Measurements from ENCODE around the gene PPY.
"Not testable (repeated sequence)": the region's sequence is repeated elsewhere in the genome, so short reads cannot be mapped to it uniquely, and the experiment has no call there.

The PPY gene

GRCh38 chr17:43932357-43932756 is 9.9 kb downstream of the PPY start:
- Histone ChIP-seq H3K14ac (ENCODE audit: low read length) (no peak overlapping the region), H2AFZ (ENCODE audit: insufficient read depth, low read length, poor library complexity) (no peak overlapping the region), H3K79me1 (ENCODE audit: low read length) (no peaks in the 10 kb centered on the region), H3K4ac (ENCODE audit: low read depth, low read length) (no peak overlapping the region), H3K4me1 (ENCODE audit: control insufficient read depth in 1 of 2, insufficient read depth in 2 of 2, low read length in 2 of 2) (no peaks in the 10 kb centered on the region), H3K4me2 (ENCODE audit: low read length) (no peak overlapping the region), H3K36me3 (ENCODE audit: control insufficient read depth in 1 of 2, insufficient read depth in 2 of 2, low read length in 2 of 2) (no peaks in the 10 kb centered on the region), H2BK5ac (ENCODE audit: low read depth, low read length, poor library complexity) (no peak overlapping the region), H2BK120ac (ENCODE audit: insufficient read depth, low read length, poor library complexity) (no peak overlapping the region), H3K18ac (ENCODE audit: low read length) (no peak overlapping the region), H3K27ac (ENCODE audit: low read depth, low read length) (no peak overlapping the region), H3K27me3 (ENCODE audit: insufficient read depth, low read length) (peaks cover 2% of the 10 kb centered on the region), H3K9me3 (ENCODE audit: insufficient read depth, low read depth, low read length) (peaks cover 2% of the 10 kb centered on the region), H3K23ac (ENCODE audit: low read length) (no peak overlapping the region), H4K8ac (ENCODE audit: low read depth, low read length) (no peak overlapping the region), H3K79me2 (ENCODE audit: control insufficient read depth, insufficient read depth, low read length, poor library complexity) (no peaks in the 10 kb centered on the region), H2BK12ac (ENCODE audit: low read length) (no peak overlapping the region), H4K12ac (ENCODE audit: low read depth, low read length) (no peak overlapping the region), H4K91ac (ENCODE audit: low read depth, low read length) (no peak overlapping the region), H2AK5ac (ENCODE audit: low read length) (no peak overlapping the region), H3K9ac (ENCODE audit: low read length) (no peak overlapping the region), H3K4me3 (ENCODE audit: low read depth, low read length) (no peak overlapping the region)
- WGBS (ENCODE audit: extremely low coverage, insufficient coverage, insufficient read length), result no CpG with 5 or more reads among the region's 10 CpGs
- no peak for DNase-seq

GRCh38 chr17:43931062-43931571 is 11.2 kb downstream of the PPY start:
- Histone ChIP-seq H3K79me1 (ENCODE audit: low read length) (no peaks in the 10 kb centered on the region), H3K27ac (ENCODE audit: low read depth, low read length) (no peak overlapping the region), H3K23ac (ENCODE audit: low read length) (no peak overlapping the region), H3K79me2 (ENCODE audit: control insufficient read depth, insufficient read depth, low read length, poor library complexity) (no peaks in the 10 kb centered on the region), H4K12ac (ENCODE audit: low read depth, low read length) (no peak overlapping the region), H2BK12ac (ENCODE audit: low read length) (no peak overlapping the region), H4K91ac (ENCODE audit: low read depth, low read length) (no peak overlapping the region), H3K4ac (ENCODE audit: low read depth, low read length) (no peak overlapping the region), H2AK5ac (ENCODE audit: low read length) (no peak overlapping the region), H3K18ac (ENCODE audit: low read length) (no peak overlapping the region), H3K4me3 (ENCODE audit: low read depth, low read length) (no peak overlapping the region), H3K9me3 (ENCODE audit: insufficient read depth, low read depth, low read length) (peaks cover 2% of the 10 kb centered on the region), H3K27me3 (ENCODE audit: insufficient read depth, low read length) (peaks cover 4% of the 10 kb centered on the region), H4K8ac (ENCODE audit: low read depth, low read length) (no peak overlapping the region), H3K36me3 (ENCODE audit: control insufficient read depth in 1 of 2, insufficient read depth in 2 of 2, low read length in 2 of 2) (no peaks in the 10 kb centered on the region), H3K9ac (ENCODE audit: low read length) (no peak overlapping the region), H2BK120ac (ENCODE audit: insufficient read depth, low read length, poor library complexity) (no peak overlapping the region), H2BK5ac (ENCODE audit: low read depth, low read length, poor library complexity) (no peak overlapping the region), H2AFZ (ENCODE audit: insufficient read depth, low read length, poor library complexity) (no peak overlapping the region), H3K14ac (ENCODE audit: low read length) (no peak overlapping the region), H3K4me1 (ENCODE audit: control insufficient read depth in 1 of 2, insufficient read depth in 2 of 2, low read length in 2 of 2) (no peaks in the 10 kb centered on the region), H3K4me2 (ENCODE audit: low read length) (no peak overlapping the region)
- DNase-seq, result no peak
- WGBS (ENCODE audit: extremely low coverage, insufficient coverage, insufficient read length), result no CpG with 5 or more reads among the region's 5 CpGs

- WGBS (ENCODE audit: extremely low coverage, insufficient coverage, insufficient read length), result no CpG with 5 or more reads among the region's 1 CpG
- no peak overlapping the region for H2BK5ac ChIP-seq (ENCODE audit: low read depth, low read length, poor library complexity)
- no peak overlapping the region for H3K4me2 ChIP-seq (ENCODE audit: low read length)
- no peak overlapping the region for H3K27ac ChIP-seq (ENCODE audit: low read depth, low read length)
- no peak overlapping the region for H4K12ac ChIP-seq (ENCODE audit: low read depth, low read length)
- H4K91ac ChIP-seq (ENCODE audit: low read depth, low read length), result no peak overlapping the region
- H3K14ac ChIP-seq (ENCODE audit: low read length), result no peak overlapping the region
- H3K79me1 ChIP-seq (ENCODE audit: low read length), result no peaks in the 10 kb centered on the region
- H3K27me3 ChIP-seq (ENCODE audit: insufficient read depth, low read length), result peaks cover 9% of the 10 kb centered on the region
- H2AK5ac ChIP-seq (ENCODE audit: low read length), result no peak overlapping the region
- H3K4me1 ChIP-seq (ENCODE audit: control insufficient read depth in 1 of 2, insufficient read depth in 2 of 2, low read length in 2 of 2), result no peaks in the 10 kb centered on the region
- H3K36me3 ChIP-seq (ENCODE audit: control insufficient read depth in 1 of 2, insufficient read depth in 2 of 2, low read length in 2 of 2), result no peaks in the 10 kb centered on the region
- no peak overlapping the region for H3K9ac ChIP-seq (ENCODE audit: low read length)
- H3K4ac ChIP-seq (ENCODE audit: low read depth, low read length), result no peak overlapping the region
- H3K79me2 ChIP-seq (ENCODE audit: control insufficient read depth, insufficient read depth, low read length, poor library complexity), result no peaks in the 10 kb centered on the region
- no peak overlapping the region for H3K18ac ChIP-seq (ENCODE audit: low read length)
- H2BK12ac ChIP-seq (ENCODE audit: low read length), result no peak overlapping the region
- no peak overlapping the region for H4K8ac ChIP-seq (ENCODE audit: low read depth, low read length)
- H3K9me3 ChIP-seq (ENCODE audit: insufficient read depth, low read depth, low read length), result no peaks in the 10 kb centered on the region
- no peak overlapping the region for H3K23ac ChIP-seq (ENCODE audit: low read length)
- no peak for DNase-seq
- H2BK120ac ChIP-seq (ENCODE audit: insufficient read depth, low read length, poor library complexity), result no peak overlapping the region
- no peak overlapping the region for H3K4me3 ChIP-seq (ENCODE audit: low read depth, low read length)
- H2AFZ ChIP-seq (ENCODE audit: insufficient read depth, low read length, poor library complexity), result no peak overlapping the region
These were observed 13.7 kb downstream of the PPY start for GRCh38 chr17:43928609-43929008.

GRCh38 chr17:43927929-43928328 is 14.3 kb downstream of the PPY start:
- H3K79me1 ChIP-seq (ENCODE audit: low read length); H2BK12ac ChIP-seq (ENCODE audit: low read length); H3K36me3 ChIP-seq (ENCODE audit: control insufficient read depth in 1 of 2, insufficient read depth in 2 of 2, low read length in 2 of 2); H3K4me3 ChIP-seq (ENCODE audit: low read depth, low read length); H3K23ac ChIP-seq (ENCODE audit: low read length); H3K4me1 ChIP-seq (ENCODE audit: control insufficient read depth in 1 of 2, insufficient read depth in 2 of 2, low read length in 2 of 2); H3K4ac ChIP-seq (ENCODE audit: low read depth, low read length); H4K8ac ChIP-seq (ENCODE audit: low read depth, low read length); H3K4me2 ChIP-seq (ENCODE audit: low read length); H3K27me3 ChIP-seq (ENCODE audit: insufficient read depth, low read length); H4K91ac ChIP-seq (ENCODE audit: low read depth, low read length); DNase-seq; H2BK5ac ChIP-seq (ENCODE audit: low read depth, low read length, poor library complexity); H3K18ac ChIP-seq (ENCODE audit: low read length); H3K9me3 ChIP-seq (ENCODE audit: insufficient read depth, low read depth, low read length); H2AK5ac ChIP-seq (ENCODE audit: low read length); H3K9ac ChIP-seq (ENCODE audit: low read length); H3K14ac ChIP-seq (ENCODE audit: low read length); H3K79me2 ChIP-seq (ENCODE audit: control insufficient read depth, insufficient read depth, low read length, poor library complexity); H4K12ac ChIP-seq (ENCODE audit: low read depth, low read length); H3K27ac ChIP-seq (ENCODE audit: low read depth, low read length); H2BK120ac ChIP-seq (ENCODE audit: insufficient read depth, low read length, poor library complexity); H2AFZ ChIP-seq (ENCODE audit: insufficient read depth, low read length, poor library complexity): not testable (repeated sequence)
- WGBS (ENCODE audit: extremely low coverage, insufficient coverage, insufficient read length), result no CpG with 5 or more reads among the region's 5 CpGs
